Measurements from ENCODE around the gene ALG11.
"Not testable (repeated sequence)": the region's sequence is repeated elsewhere in the genome, so short reads cannot be mapped to it uniquely, and the experiment has no call there.

ALG11 gene

DNA sequence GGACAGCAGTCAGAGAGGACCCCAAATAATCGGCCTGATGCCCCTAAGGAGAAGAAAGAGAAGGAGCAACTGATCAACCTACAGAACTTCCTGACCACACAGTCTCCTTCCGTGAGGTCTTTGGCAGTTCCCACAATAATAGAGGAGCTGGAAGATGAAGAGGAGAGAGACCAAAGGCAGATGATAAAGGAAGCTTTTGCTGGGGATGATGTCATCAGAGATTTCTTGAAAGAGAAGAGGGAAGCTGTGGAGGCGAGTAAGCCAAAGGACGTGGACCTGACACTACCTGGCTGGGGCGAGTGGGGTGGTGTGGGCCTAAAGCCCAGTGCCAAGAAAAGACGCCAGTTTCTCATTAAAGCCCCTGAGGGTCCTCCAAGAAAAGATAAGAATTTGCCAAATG, 18.2 kb downstream of the ALG11 start:
- not testable (repeated sequence) for DNase-seq

DNA sequence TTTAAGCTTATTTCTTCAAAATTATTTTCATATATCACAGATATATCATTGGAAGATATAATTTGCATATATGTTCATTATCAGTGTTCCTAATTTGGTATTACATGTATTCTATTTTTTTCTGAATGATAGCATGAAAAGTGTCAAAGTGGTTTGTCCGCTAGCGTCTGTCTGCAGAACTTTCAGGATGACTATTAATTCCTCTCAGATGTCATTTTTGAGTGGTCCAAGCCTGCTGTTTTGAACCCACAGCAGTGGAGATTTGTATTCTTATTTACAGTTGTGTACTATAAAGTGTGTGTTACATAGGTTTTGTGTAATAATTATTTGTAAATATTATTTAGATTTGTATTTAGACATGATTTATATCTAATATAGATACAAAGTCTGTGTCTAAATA, 20.8 kb downstream of the ALG11 start:
- no peak for DNase-seq

DNA sequence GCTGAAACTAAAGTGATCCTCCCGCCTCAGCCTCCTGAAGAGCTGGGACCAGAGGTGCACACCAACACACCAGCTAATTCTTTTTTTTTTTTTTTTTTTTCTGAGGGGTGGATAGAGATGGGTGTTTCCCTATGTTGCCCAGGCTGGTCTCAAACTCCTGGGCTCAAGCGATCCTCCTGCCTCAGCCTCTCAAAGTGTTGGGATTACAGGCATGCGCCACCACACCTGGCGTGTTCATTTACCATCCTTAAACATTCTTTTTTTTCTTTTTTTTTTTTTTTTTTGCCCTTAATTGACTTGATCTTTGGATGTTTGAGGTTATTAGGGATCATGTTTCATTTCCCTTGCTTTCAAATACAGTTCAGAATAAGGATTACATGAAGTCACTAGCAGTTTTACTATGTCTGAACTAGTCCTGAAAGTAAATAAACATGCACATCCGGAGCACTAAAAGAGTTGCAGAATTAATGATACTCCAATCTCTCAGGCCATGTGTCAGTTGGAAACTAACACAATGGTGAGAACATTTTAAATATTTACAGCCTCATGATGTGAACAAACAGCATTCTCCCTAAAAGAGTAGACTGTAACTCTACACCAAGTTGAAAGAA, 22.5 kb downstream of the ALG11 start:
- DNase-seq = no peak

DNA sequence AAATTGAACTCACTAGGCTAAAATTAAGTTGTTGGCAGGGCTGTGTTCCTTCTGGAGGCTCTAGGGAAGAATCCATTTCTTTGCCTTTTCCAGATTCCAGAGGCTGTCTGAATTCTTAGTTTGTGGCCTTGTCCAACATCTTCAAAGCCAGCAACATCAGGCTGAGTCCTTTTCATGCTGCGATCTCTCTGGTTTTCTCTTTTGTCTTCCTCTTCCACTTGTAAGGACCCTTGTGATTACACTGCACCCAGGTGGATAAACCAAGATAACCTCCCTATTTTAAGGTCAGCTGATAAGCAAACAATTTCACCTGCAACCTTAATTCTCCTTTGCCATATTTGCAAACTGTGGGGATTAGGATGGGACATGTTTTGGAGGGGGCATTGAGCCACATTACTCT, 23.8 kb downstream of the ALG11 start:
- no peak for DNase-seq

DNA sequence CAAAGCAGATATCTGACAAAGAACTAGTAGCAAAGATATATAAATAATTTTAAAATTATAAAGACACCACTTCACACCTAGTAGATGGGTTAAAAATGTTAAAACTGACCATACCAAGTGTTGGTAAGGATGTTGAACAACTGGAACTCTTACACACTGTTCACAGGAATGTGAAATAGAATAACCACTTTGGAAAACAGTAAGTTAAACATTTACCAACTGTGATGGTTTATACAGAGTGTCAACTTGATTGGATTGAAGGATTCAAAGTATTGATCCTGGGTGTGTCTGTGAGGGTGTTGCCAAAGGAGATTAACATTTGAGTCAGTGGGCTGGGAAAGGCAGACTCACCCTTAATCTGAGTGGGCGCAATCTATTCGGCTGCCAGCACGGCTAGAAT, 31.5 kb downstream of the ALG11 start:
- DNase-seq = no peak

DNA sequence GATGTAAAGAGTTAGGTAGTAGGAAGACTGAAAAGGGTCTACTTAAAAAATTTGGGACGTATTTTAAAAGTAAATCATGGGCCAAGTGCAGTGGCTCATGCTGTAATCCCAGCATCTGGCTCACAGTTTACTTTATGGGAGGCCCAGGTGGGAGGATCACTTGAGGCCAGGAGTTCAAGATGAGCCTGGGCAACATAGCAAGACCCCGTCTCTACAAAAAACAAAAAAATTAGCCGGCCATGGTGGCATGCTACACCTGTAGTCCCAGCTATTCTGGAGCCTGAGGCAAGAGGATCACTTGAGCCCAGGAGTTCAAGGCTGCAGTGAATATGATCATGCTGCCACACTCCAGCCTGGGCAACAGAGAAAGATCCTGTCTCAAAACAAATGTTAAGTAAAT, 35.3 kb downstream of the ALG11 start:
- no peak for DNase-seq

DNA sequence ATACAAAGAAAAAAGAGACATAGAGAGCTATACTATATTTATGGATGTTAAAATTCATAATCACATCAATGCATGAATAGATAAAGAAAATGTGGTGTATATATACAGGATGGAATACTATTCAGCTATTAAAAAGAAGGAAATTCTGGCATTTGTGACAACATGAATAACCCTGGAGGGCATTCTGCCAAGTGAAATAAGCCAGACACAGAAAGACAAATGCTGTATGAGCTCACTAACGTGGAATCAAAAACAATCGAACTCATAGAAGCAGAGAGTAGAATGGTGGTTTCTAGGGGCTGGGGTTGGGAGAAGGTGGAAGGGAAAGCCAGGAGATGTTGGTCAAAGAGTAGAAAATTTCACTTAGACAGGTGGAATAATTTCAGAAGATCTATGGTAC, 36.3 kb downstream of the ALG11 start:
- DNase-seq = peak; percentile 20

DNA sequence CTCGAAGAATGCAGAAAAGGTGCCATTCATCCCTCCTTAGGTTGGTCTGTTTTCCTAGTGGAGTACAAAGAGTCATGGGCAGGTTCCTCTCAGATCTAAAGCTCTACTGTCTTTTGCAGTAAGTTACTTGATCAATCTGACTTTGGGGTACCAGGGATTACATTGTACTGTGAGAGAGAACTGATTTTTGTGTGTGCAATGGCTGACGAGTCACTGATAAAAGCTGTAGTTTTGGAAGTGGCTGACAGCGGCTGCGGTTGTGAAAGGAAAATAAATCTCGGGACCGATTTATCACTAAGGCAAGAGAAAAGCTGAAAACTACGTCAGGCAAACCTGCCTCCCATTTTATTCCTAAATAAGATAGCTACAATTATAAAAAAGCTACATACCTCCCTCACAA, 39.2 kb downstream of the ALG11 start:
- no peak for DNase-seq

DNA sequence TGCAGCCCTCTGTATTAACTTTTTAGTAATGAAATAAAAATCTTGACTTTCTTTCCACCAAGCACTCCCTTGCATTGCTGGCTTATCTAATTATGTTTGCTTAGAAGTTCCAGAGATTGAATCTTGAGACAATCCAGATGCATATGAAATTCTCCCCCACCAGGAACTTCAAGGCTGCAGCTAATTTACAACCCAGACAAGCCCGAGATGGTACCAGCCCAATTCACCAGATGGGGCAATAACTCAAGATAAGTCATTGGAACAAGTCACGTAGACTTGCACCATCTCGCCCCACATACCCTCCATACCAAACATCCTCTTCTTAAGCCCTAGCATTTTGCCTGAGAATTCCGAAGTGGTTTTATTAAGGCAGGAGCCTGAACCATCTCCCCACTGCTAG, 41.3 kb downstream of the ALG11 start:
- no peak for DNase-seq

DNA sequence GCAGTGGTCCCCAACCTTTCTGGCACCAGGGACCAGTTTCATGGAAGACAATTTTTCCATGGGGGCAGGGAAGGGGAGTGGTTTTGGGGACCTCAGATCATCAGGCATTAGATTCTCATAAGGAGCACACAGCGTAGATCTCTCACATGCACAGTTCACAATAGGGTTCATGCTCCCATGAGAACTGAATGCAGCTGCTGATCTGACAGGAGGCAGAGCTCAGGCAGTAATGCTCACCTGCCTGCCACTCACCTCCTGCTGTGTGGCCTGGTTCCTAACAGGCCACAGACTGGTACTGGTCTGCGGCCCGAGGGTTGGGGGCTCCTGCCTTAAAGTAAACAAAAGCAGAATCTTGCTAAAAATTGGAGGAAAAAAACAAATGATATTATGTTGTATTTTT, 48.9 kb downstream of the ALG11 start:
- DNase-seq = not testable (repeated sequence)

DNA sequence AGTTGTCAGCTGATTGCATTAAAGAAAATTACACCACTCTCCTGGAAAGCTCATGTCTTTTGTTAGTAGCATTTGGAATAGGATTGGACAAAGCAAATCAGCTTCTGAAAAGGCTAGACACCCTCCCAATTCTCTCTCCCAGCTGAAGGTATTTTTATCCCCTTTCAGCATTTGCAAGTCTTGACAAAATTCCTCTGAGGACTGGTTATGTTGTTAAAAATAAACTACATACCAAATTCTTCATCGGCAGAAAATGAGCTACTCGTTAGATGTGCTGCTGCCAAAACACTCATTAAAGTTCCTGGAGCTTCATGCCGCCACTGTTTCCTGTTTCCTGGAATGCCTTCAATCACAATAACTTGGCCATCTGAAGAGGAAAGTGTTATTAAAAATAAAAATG, 49.4 kb downstream of the ALG11 start:
- DNase-seq = peak; percentile 17

DNA sequence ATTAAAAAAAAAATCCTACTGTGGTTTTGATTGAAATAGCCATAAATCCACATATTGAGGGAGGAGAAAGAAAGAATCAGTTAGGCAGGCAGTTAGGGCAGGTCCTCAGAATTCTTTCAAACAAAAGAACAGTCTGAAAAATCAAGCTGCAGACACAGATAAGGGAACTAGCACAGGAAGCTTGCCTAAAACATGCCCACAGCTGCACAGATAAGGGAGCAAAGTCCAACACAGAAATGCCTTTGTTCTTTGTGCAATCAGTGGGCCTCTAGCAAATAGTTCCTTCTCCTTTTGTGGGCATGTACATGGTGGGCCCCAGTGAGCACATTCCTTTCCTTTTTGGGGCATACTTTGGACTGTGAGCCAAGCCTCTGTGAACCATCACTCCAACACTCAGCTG, 55.0 kb downstream of the ALG11 start:
- DNase-seq = no peak

DNA sequence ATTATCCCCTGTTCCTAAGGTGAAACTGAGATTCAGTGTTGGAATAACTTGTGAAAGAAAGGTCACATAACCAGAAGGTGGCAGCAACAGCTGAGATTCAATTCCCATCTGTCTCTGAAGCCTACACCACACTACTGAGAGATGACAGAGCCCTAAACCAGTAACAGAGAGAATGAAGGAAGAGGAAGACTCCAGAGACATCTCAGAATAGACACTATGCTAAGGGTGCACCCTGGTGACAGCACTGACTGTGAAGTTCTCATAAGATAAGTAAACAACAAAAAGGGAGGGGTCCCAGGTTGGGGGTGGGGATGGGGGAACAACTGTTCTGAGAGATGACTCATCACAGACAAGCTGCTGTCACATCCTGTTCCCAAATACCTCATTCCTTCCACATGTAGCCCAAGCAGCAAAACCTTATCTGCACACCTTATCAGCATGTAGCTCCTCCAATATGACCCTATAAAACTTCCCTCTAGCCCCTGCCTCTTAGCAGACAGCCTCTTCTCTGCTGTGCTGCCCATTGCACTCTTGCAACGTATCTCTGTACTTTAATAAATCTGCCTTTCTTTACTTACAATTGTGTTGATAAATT, 58.8 kb downstream of the ALG11 start:
- DNase-seq = peak; percentile 19
